H9 (cell line): ENCODE data around the gene POU6F2. TPM values are rescaled to one million over a fixed set of nuclear protein-coding genes. Genes with fewer than 3 reads are reported as not detected.

Experiments
- DNase-seq: peaks from one replicate; pipeline ENCODE4 v3.0.0-alpha.2; 2017
- H2AFZ ChIP-seq: one replicate; pipeline ENCODE4 v1.6.1; 2013; ENCODE audit warnings: mild to moderate bottlenecking, low read length, control low read depth, moderate library complexity
- H2AK5ac ChIP-seq: 2 replicates; pipeline ENCODE4 v1.6.1; 2013; ENCODE audit warnings: low read length, control low read depth, mixed read lengths; ENCODE audit not compliant: insufficient read length
- H2BK120ac ChIP-seq: one replicate; pipeline ENCODE4 v1.6.1; 2013; ENCODE audit warnings: low read depth, mild to moderate bottlenecking, low read length, control low read depth, inconsistent platforms; ENCODE audit not compliant: poor library complexity, severe bottlenecking
- H2BK12ac ChIP-seq: 2 replicates; pipeline ENCODE4 v1.6.1; 2013; ENCODE audit warnings: low read length, control low read depth, mixed read lengths, low read depth; ENCODE audit not compliant: insufficient read length
- H2BK15ac ChIP-seq: 2 replicates; pipeline ENCODE4 v1.6.1; 2013; ENCODE audit warnings: low read depth, low read length, control low read depth
- H2BK20ac ChIP-seq: one replicate; pipeline ENCODE4 v1.6.1; 2013; ENCODE audit warnings: low read depth, mild to moderate bottlenecking, low read length, control low read depth, inconsistent platforms; ENCODE audit not compliant: poor library complexity, severe bottlenecking
- H2BK5ac ChIP-seq: 2 replicates; pipeline ENCODE4 v1.6.1; 2013; ENCODE audit warnings: low read length, control low read depth, mixed read lengths; ENCODE audit not compliant: insufficient read length
- H3K14ac ChIP-seq: 2 replicates; pipeline ENCODE4 v1.6.1; 2013; ENCODE audit warnings: low read length, control low read depth; ENCODE audit not compliant: insufficient read depth
- H3K18ac ChIP-seq: 2 replicates; pipeline ENCODE4 v1.6.1; 2013; ENCODE audit warnings: low read depth, mild to moderate bottlenecking, mixed read lengths, low read length, control low read depth; ENCODE audit not compliant: insufficient read length
- H3K23ac ChIP-seq: 2 replicates; pipeline ENCODE4 v1.6.1; 2013; ENCODE audit warnings: low read length, control low read depth, mixed read lengths, low read depth; ENCODE audit not compliant: insufficient read length
- H3K23me2 ChIP-seq: 2 replicates; pipeline ENCODE4 v1.6.1; 2013; ENCODE audit warnings: low read depth, mild to moderate bottlenecking, mixed read lengths, low read length, control low read depth; ENCODE audit not compliant: insufficient read length, poor library complexity, severe bottlenecking
- H3K27ac ChIP-seq: 2 replicates; pipeline ENCODE4 v1.5.1; 2013; ENCODE audit warnings: low read length, control low read depth, mixed read lengths, low read depth; ENCODE audit not compliant: insufficient read length
- H3K27me3 ChIP-seq: 2 replicates; pipeline ENCODE4 v1.6.1; 2013; ENCODE audit warnings: low read length, control low read depth, inconsistent platforms; ENCODE audit not compliant: insufficient read depth
- H3K4ac ChIP-seq: 2 replicates; pipeline ENCODE4 v1.6.1; 2013; ENCODE audit warnings: low read depth, mild to moderate bottlenecking, control low read depth, inconsistent platforms, low read length, moderate library complexity
- H3K4me1 ChIP-seq: 2 replicates; pipeline ENCODE4 v1.6.1; 2013; ENCODE audit warnings: low read length, control low read depth, inconsistent platforms; ENCODE audit not compliant: insufficient read depth
- H3K4me2 ChIP-seq: 2 replicates; pipeline ENCODE4 v1.6.1; 2013; ENCODE audit warnings: low read length, control low read depth, mixed read lengths; ENCODE audit not compliant: insufficient read length, insufficient read depth
- H3K56ac ChIP-seq: 2 replicates; pipeline ENCODE4 v1.6.1; 2013; ENCODE audit warnings: low read depth, mild to moderate bottlenecking, mixed read lengths, low read length, control low read depth; ENCODE audit not compliant: insufficient read length
- H3K79me1 ChIP-seq: 2 replicates; pipeline ENCODE4 v1.6.1; 2013; ENCODE audit warnings: low read depth, mild to moderate bottlenecking, moderate library complexity, low read length, control low read depth, inconsistent platforms; ENCODE audit not compliant: insufficient read depth, poor library complexity, severe bottlenecking
- H3K79me2 ChIP-seq: 2 replicates; pipeline ENCODE4 v1.6.1; 2013; ENCODE audit warnings: low read length, control low read depth, inconsistent platforms; ENCODE audit not compliant: insufficient read depth
- H3K9ac ChIP-seq: 2 replicates; pipeline ENCODE4 v1.6.1; 2013; ENCODE audit warnings: low read length, control low read depth, mixed read lengths; ENCODE audit not compliant: insufficient read length; ENCODE audit errors: extremely low read depth
- H3K9me3 ChIP-seq: one replicate; pipeline ENCODE4 v1.6.1; 2013; ENCODE audit warnings: low read depth, low read length, inconsistent platforms; ENCODE audit not compliant: control insufficient read depth
- H3T11ph ChIP-seq: one replicate; pipeline ENCODE4 v1.6.1; 2013; ENCODE audit warnings: mild to moderate bottlenecking, low read length, control low read depth, inconsistent platforms
- H4K20me1 ChIP-seq: one replicate; pipeline ENCODE4 v1.6.1; 2013; ENCODE audit not compliant: control insufficient read depth, insufficient read length, insufficient read depth
- H4K5ac ChIP-seq: 2 replicates; pipeline ENCODE4 v1.6.1; 2013; ENCODE audit warnings: low read depth, mild to moderate bottlenecking, mixed read lengths, low read length, control low read depth; ENCODE audit not compliant: insufficient read length
- H4K8ac ChIP-seq: replicated peaks from 2 replicates; pipeline ENCODE4 v1.6.1; 2013; ENCODE audit warnings: low read length, control low read depth, mixed read lengths, low read depth; ENCODE audit not compliant: insufficient read length
- H4K91ac ChIP-seq: 2 replicates; pipeline ENCODE4 v1.6.1; 2013; ENCODE audit warnings: low read depth, mild to moderate bottlenecking, moderate library complexity, mixed read lengths, low read length, control low read depth; ENCODE audit not compliant: insufficient read length
- H3K27ac Mint-ChIP-seq, 3 experiments: 2 replicates in 2 of 3; 3 replicates in 1 of 3; pipeline ENCODE4 v1.8.0; 2020 to 2021; ENCODE audit warnings: mixed read lengths in 3 of 3, mild to moderate bottlenecking in 1 of 3, moderate library complexity in 1 of 3
- H3K27me3 Mint-ChIP-seq: 2 replicates; pipeline ENCODE4 v1.8.0; 2021; ENCODE audit warnings: low read depth, mild to moderate bottlenecking, moderate library complexity, mixed read lengths
- H3K36me3 Mint-ChIP-seq, 3 experiments: 2 replicates in 2 of 3; 3 replicates in 1 of 3; pipeline ENCODE4 v1.8.0; 2020 to 2021; ENCODE audit warnings: low read depth in 3 of 3, mixed read lengths in 3 of 3; ENCODE audit not compliant: insufficient read depth in 1 of 3
- H3K4me1 Mint-ChIP-seq, 2 experiments: 2 replicates each; pipeline ENCODE4 v1.8.0; 2020; ENCODE audit warnings: mixed read lengths in 2 of 2
- H3K4me3 Mint-ChIP-seq, 2 experiments: 2 replicates in 1 of 2; 3 replicates in 1 of 2; pipeline ENCODE4 v1.8.0; 2020 to 2021; ENCODE audit warnings: mild to moderate bottlenecking in 2 of 2, mixed read lengths in 2 of 2, moderate library complexity in 1 of 2
- H3K9me3 Mint-ChIP-seq, 2 experiments: 2 replicates in 1 of 2; 3 replicates in 1 of 2; pipeline ENCODE4 v1.8.0; 2020; ENCODE audit warnings: mild to moderate bottlenecking in 2 of 2, mixed read lengths in 2 of 2, moderate library complexity in 1 of 2
- CTCF ChIP-seq: fragments of 200-600 bp; sonication (generic); conservative IDR thresholded peaks from 3 replicates; pipeline ENCODE4 v1.8.0; 2021; ENCODE audit warnings: antibody characterized with exemption, mild to moderate bottlenecking
- WGBS: extraction: QIAGEN DNeasy Blood & Tissue Kit; methylation state at CpG from one replicate; pipeline ENCODE4 v1.1.7; 2013; ENCODE audit warnings: missing lambda C conversion rate, low lambda C conversion rate, mixed read lengths; ENCODE audit not compliant: insufficient read length; ENCODE audit errors: extremely low coverage; 5-methylcytosine and 5-hydroxymethylcytosine counted together
- total RNA-seq: library from RNA; stranded (reverse); gene quantifications from 2 replicates; pipeline ENCODE4 v1.2.1, GENCODE V29; 2021

The POU6F2 gene
- total RNA-seq, 1 experiment from 2014 or later: 1.9 TPM

GRCh38 chr7:39102234-39102633 lies 124.5 kb downstream of the POU6F2 start:
- H4K8ac ChIP-seq: no peak overlapping the region
- H3K23ac ChIP-seq: no peak overlapping the region
- no peak overlapping the region for H3T11ph ChIP-seq
- no peak overlapping the region for H2AK5ac ChIP-seq
- no peak overlapping the region for H3K27ac ChIP-seq
- H3K56ac ChIP-seq: no peak overlapping the region
- WGBS: no CpG with 5 or more reads among the region's 2 CpGs
- Mint-ChIP-seq H3K36me3 (no peaks in the 10 kb centered on the region), H3K27ac (peak overlapping the region in 1 of 3 experiments; percentile 31; a peak in 2 of 7 replicates), H3K9me3 (no peaks in the 10 kb centered on the region), H3K27me3 (no peaks in the 10 kb centered on the region), H3K4me3 (no peak overlapping the region), H3K4me1 (no peaks in the 10 kb centered on the region)
- H3K79me2 ChIP-seq: no peaks in the 10 kb centered on the region
- no peaks in the 10 kb centered on the region for H3K27me3 ChIP-seq
- no peak overlapping the region for H4K5ac ChIP-seq
- H2AFZ ChIP-seq: no peak overlapping the region
- no peak overlapping the region for H3K4ac ChIP-seq
- H3K18ac ChIP-seq: no peak overlapping the region
- TF ChIP-seq CTCF: no peak
- DNase-seq: no peak
- no peak overlapping the region for H2BK5ac ChIP-seq
- H2BK20ac ChIP-seq: no peak overlapping the region
- no peaks in the 10 kb centered on the region for H4K20me1 ChIP-seq
- H3K79me1 ChIP-seq: no peaks in the 10 kb centered on the region
- H3K23me2 ChIP-seq: no peaks in the 10 kb centered on the region
- no peak overlapping the region for H2BK120ac ChIP-seq
- H4K91ac ChIP-seq: no peak overlapping the region
- H3K9ac ChIP-seq: no peak overlapping the region
- H3K9me3 ChIP-seq: no peaks in the 10 kb centered on the region
- no peak overlapping the region for H2BK15ac ChIP-seq
- no peak overlapping the region for H3K4me2 ChIP-seq
- H3K14ac ChIP-seq: no peak overlapping the region
- H2BK12ac ChIP-seq: no peak overlapping the region
- H3K4me1 ChIP-seq: no peaks in the 10 kb centered on the region
